ENCODE data around the gene MANBA. TPM values are rescaled to one million over a fixed set of nuclear protein-coding genes. Genes with fewer than 3 reads are reported as not detected.
A peak's percentile ranks its signal among the peaks of the same experiment; 100 is the strongest.

Gene MANBA
- polyA plus RNA-seq, 3 donors = 80.8 to 94.4 (median 88.7) TPM

DNA sequence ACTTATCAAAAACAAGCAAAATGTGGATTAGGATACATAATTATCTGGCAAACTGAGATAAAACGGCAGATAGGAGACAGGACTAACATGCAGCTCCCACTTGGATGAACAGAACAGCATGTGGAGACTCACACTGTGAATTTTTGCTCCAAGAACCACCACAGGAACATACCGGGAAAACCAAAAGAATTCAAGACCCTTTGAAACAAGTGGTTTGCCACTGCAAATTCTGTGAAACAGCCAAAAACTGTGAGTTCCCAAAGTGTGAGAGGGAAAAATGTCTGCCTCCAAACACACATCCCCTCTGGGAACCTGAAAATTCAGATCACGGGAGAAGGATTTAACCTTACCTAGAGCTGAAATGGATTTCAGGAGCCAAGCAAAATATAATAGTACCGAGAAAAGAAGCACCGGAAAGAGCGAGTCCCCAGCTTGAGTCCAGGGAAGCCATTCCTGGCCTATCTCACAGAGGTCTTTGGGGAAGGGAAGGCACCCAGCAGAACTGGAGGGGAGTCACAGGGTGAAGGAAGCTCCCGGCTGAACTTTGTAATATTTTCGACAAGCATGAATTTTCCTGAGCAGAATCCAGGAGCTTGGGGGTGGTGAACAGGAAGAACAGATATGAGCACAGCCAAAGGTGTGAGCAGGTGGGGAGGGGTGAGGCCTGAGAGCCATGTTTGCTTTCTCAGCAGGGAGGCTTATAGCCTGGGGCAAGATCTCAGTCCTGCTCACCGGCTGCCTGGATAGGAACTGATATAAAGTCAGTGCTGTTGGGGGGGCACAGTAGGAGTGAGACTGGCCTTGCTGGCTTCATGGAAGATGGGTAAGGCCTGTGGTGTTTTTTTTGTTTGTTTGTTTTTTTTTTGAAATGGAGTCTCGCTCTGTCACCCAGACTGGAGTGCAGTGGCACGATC lies 23.9 kb downstream of the MANBA start:
- TF ChIP-seq, protein P1, sequence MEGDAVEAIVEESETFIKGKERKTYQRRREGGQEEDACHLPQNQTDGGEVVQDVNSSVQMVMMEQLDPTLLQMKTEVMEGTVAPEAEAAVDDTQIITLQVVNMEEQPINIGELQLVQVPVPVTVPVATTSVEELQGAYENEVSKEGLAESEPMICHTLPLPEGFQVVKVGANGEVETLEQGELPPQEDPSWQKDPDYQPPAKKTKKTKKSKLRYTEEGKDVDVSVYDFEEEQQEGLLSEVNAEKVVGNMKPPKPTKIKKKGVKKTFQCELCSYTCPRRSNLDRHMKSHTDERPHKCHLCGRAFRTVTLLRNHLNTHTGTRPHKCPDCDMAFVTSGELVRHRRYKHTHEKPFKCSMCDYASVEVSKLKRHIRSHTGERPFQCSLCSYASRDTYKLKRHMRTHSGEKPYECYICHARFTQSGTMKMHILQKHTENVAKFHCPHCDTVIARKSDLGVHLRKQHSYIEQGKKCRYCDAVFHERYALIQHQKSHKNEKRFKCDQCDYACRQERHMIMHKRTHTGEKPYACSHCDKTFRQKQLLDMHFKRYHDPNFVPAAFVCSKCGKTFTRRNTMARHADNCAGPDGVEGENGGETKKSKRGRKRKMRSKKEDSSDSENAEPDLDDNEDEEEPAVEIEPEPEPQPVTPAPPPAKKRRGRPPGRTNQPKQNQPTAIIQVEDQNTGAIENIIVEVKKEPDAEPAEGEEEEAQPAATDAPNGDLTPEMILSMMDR (IDR thresholded peaks at IDR 0.05) = no peak
- H4K20me1 ChIP-seq (ENCODE audit: insufficient read depth, low read length) = peaks cover 100% of the 10 kb centered on the region
- H3K9me3 ChIP-seq (replicated peaks in 1 of 2; ENCODE audit: control insufficient read depth in 1 of 2, insufficient read depth in 1 of 2, low read length in 2 of 2) = peaks cover 6 to 7% of the 10 kb centered on the region in 2 donors
- Mint-ChIP-seq H3K36me3 (peaks cover 57 to 74% of the 10 kb centered on the region in 2 donors), H3K4me1 (peaks cover 45% of the 10 kb centered on the region), H3K9me3 (peaks cover 5 to 16% (median 8%) of the 10 kb centered on the region in 7 donors), H3K27ac (peak overlapping the region; percentile 72 to 97 (median 89)), H3K4me3 (no peak overlapping the region), H3K27me3 (ENCODE audit: low read depth in 3 of 3) (no peaks in the 10 kb centered on the region)
- no peak for DNase-seq
- peaks cover 100% of the 10 kb centered on the region for H3K79me2 ChIP-seq (ENCODE audit: insufficient read depth, low read length)
- no peak overlapping the region for H2AFZ ChIP-seq (ENCODE audit: insufficient read depth, low read depth, low read length, poor library complexity, severe bottlenecking)
- WGBS (ENCODE audit: insufficient coverage) = 96% methylated on average over 7 of the region's 11 CpGs
- no peaks in the 10 kb centered on the region for H3K27me3 ChIP-seq (ENCODE audit: control insufficient read depth in 2 of 2, insufficient read depth in 2 of 2, low read length in 2 of 2)
- H3K36me3 ChIP-seq (replicated peaks in 1 of 2; ENCODE audit: control insufficient read depth in 1 of 2, insufficient read depth in 2 of 2, low read length in 2 of 2) = peaks cover 5 to 30% of the 10 kb centered on the region in 2 donors
- H3K4me3 ChIP-seq (replicated peaks in 1 of 3; ENCODE audit: low read depth in 2 of 3, low read length in 3 of 3) = no peak overlapping the region
- peak overlapping the region in 1 of 2 donors; percentile 95 for H3K27ac ChIP-seq (ENCODE audit: low read depth in 1 of 2, low read length in 2 of 2)
- H3K9ac ChIP-seq (ENCODE audit: insufficient read depth, low read length, poor library complexity, severe bottlenecking) = no peak overlapping the region
- no peak overlapping the region for H3K4me2 ChIP-seq (replicated peaks; ENCODE audit: extremely low read depth, low read length, poor library complexity, severe bottlenecking)
- intact Hi-C loops (cut with micrococcal nuclease) = loop anchor here in 1 of 2 donors (10.0 kb wide), 1 partner anchor 48 kb away; no protein-coding TSS in a partner anchor
- H3K4me1 ChIP-seq (ENCODE audit: control insufficient read depth in 1 of 2, insufficient read depth in 2 of 2, low read length in 2 of 2) = peaks cover 19 to 29% of the 10 kb centered on the region in 2 donors

DNA sequence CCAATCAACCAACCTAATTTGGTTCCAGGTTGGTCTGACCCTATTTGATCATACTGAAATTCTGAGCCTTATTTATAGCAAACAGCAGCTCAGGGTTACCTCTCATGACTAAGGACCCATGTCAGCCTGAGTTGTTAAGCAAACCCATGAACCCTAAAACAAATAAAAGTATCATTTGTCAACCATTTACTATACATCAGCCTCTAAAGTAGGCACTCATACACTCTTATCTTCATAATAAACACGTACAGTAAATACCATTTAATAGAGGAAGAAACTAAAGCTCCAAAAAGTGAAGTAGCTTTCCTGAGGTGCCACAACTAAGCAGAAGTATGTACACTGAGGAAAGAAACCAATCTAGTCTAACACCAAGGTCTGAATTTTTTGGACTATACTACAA lies 25.2 kb downstream of the MANBA start:
- Mint-ChIP-seq H3K27ac (peak overlapping the region; percentile 30 to 97 (median 94)), H3K36me3 (peaks cover 61 to 82% of the 10 kb centered on the region in 2 donors), H3K9me3 (peaks cover 18 to 29% (median 19%) of the 10 kb centered on the region in 7 donors), H3K4me3 (no peak overlapping the region), H3K27me3 (ENCODE audit: low read depth in 3 of 3) (no peaks in the 10 kb centered on the region), H3K4me1 (peaks cover 45% of the 10 kb centered on the region)
- Histone ChIP-seq H2AFZ (ENCODE audit: insufficient read depth, low read depth, low read length, poor library complexity, severe bottlenecking) (no peak overlapping the region), H3K27ac (ENCODE audit: low read depth in 1 of 2, low read length in 2 of 2) (peak overlapping the region in 1 of 2 donors; percentile 95), H3K79me2 (ENCODE audit: insufficient read depth, low read length) (peaks cover 100% of the 10 kb centered on the region), H4K20me1 (ENCODE audit: insufficient read depth, low read length) (peaks cover 100% of the 10 kb centered on the region), H3K36me3 (replicated peaks in 1 of 2; ENCODE audit: control insufficient read depth in 1 of 2, insufficient read depth in 2 of 2, low read length in 2 of 2) (peaks cover 8 to 39% of the 10 kb centered on the region in 2 donors), H3K9me3 (replicated peaks in 1 of 2; ENCODE audit: control insufficient read depth in 1 of 2, insufficient read depth in 1 of 2, low read length in 2 of 2) (peaks cover 19 to 20% of the 10 kb centered on the region in 2 donors), H3K4me1 (ENCODE audit: control insufficient read depth in 1 of 2, insufficient read depth in 2 of 2, low read length in 2 of 2) (peaks cover 19 to 29% of the 10 kb centered on the region in 2 donors), H3K27me3 (ENCODE audit: control insufficient read depth in 2 of 2, insufficient read depth in 2 of 2, low read length in 2 of 2) (no peaks in the 10 kb centered on the region), H3K9ac (ENCODE audit: insufficient read depth, low read length, poor library complexity, severe bottlenecking) (peak overlapping the region; percentile 61), H3K4me2 (replicated peaks; ENCODE audit: extremely low read depth, low read length, poor library complexity, severe bottlenecking) (no peak overlapping the region), H3K4me3 (replicated peaks in 1 of 3; ENCODE audit: low read depth in 2 of 3, low read length in 3 of 3) (no peak overlapping the region)
- WGBS (ENCODE audit: insufficient coverage) = no CpG with 5 or more reads among the region's 1 CpG
- intact Hi-C loops (cut with micrococcal nuclease) = loop anchor here in 1 of 2 donors (10.0 kb wide), 1 partner anchor 49 kb away; no protein-coding TSS in a partner anchor
- TF ChIP-seq, protein P1 (IDR thresholded peaks at IDR 0.05) = no peak
- peak in 2 of 3 donors; percentile 34 to 50 for DNase-seq
